A673 (cell line): Measurements from ENCODE around the gene ITGA1. TPM values are rescaled to one million over a fixed set of nuclear protein-coding genes. Genes with fewer than 3 reads are reported as not detected.

ENCODE experiments used
- BruUV-seq: library from RNA; stranded (reverse); fragments of 400-500 nt; replicated peaks from 2 replicates; lab custom pipeline; 2021; lab: Mats Ljungman, UMichigan
- CTCF ChIA-PET: fragments of 300-600 bp; sonication (Branson Sonifier 250); formaldehyde crosslinking; loops from one replicate; lab custom pipeline; 2022; ENCODE audit warnings: antibody characterized with exemption; lab: Charles Lee
- POLR2A ChIA-PET: fragments of 300-600 bp; sonication (Branson Sonifier 250); formaldehyde crosslinking; loops from one replicate; lab custom pipeline; 2022; ENCODE audit warnings: antibody characterized with exemption; ENCODE audit not compliant: low non-redundant PET; lab: Charles Lee
- DNase-seq: peaks from one replicate; pipeline ENCODE4 v3.0.0-alpha.2; 2015; ENCODE audit warnings: low spot score
- H3K27ac ChIP-seq: fragments of 200-600 bp; sonication (generic); 2 replicates; pipeline ENCODE4 v1.5.1; 2016; ENCODE audit warnings: mixed run types, low read depth, mild to moderate bottlenecking, mixed read lengths, antibody characterized with exemption, low read length; ENCODE audit not compliant: poor library complexity, severe bottlenecking
- H3K27me3 ChIP-seq: fragments of 200-600 bp; sonication (generic); replicated peaks from 2 replicates; pipeline ENCODE4 v1.6.1; 2017; ENCODE audit warnings: mixed run types, low read depth, mild to moderate bottlenecking, mixed read lengths, antibody characterized with exemption, low read length; ENCODE audit not compliant: insufficient read depth, poor library complexity
- H3K36me3 ChIP-seq: fragments of 200-600 bp; sonication (generic); 2 replicates; pipeline ENCODE4 v1.6.1; 2016; ENCODE audit warnings: mixed run types, mild to moderate bottlenecking, mixed read lengths, antibody characterized with exemption, low read length; ENCODE audit not compliant: insufficient read depth, poor library complexity, severe bottlenecking
- H3K4me1 ChIP-seq: fragments of 200-600 bp; sonication (generic); 2 replicates; pipeline ENCODE4 v1.6.1; 2017; ENCODE audit warnings: mixed run types, mild to moderate bottlenecking, mixed read lengths, antibody characterized with exemption, low read length; ENCODE audit not compliant: insufficient read depth, poor library complexity, severe bottlenecking
- H3K4me3 ChIP-seq: fragments of 200-600 bp; sonication (generic); 2 replicates; pipeline ENCODE4 v1.5.1; 2016; ENCODE audit warnings: low read depth, mixed run types, mild to moderate bottlenecking, mixed read lengths, low read length; ENCODE audit not compliant: poor library complexity, severe bottlenecking
- H3K9me3 ChIP-seq: fragments of 200-600 bp; sonication (generic); 2 replicates; pipeline ENCODE4 v1.6.1; 2016; ENCODE audit warnings: mixed run types, low read depth, mild to moderate bottlenecking, mixed read lengths, antibody characterized with exemption, low read length; ENCODE audit not compliant: poor library complexity, severe bottlenecking
- EZH2 ChIP-seq: fragments of 200-600 bp; sonication (generic); IDR thresholded peaks from 2 replicates; pipeline ENCODE4 v1.6.1; 2017; ENCODE audit warnings: borderline replicate concordance, low read depth, mild to moderate bottlenecking, mixed read lengths, antibody characterized with exemption, low read length; ENCODE audit not compliant: poor library complexity, severe bottlenecking
- intact Hi-C: fragments of 100-400 bp; cut with micrococcal nuclease; formaldehyde crosslinking; loops from one replicate; pipeline ENCODE4 v1.10.0; 2022; ENCODE audit not compliant: unreplicated experiment
- total RNA-seq: library from RNA; stranded (reverse); gene quantifications from 2 replicates; pipeline ENCODE4 v1.2.3, GENCODE V29; 2021
- TF ChIP-seq, protein P1 (sequence below): fragments of 300-800, 200-600 bp; sonication (generic); conservative IDR thresholded peaks from 2 replicates; pipeline ENCODE4 v1.5.1; 2017; ENCODE audit warnings: low read depth, mild to moderate bottlenecking, antibody characterized with exemption, low read length, moderate library complexity, mixed read lengths

ITGA1 gene
- total RNA-seq, 1 experiment from 2014 or later = 8.1 TPM

DNA sequence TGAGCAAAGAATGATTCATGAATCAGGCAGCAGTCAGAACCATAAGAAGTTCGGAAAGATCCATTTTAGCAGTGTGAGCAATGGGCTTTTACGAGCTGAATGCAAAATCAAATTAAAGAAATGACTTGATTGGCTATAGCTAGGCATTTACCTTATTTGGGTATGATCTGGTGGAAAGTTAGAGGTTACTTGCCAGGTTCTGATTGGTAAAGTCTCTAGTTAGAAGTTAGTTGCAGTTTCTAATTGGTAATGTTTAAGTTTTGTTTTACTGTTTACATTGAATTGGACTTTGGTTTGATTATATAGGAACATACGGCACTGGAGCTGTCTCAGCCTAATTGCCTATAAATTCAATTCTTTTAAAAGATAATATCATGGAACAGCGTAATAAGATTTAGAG lies 97.9 kb downstream of the ITGA1 start:
- H3K9me3 ChIP-seq = no peaks in the 10 kb centered on the region
- no peak overlapping the region for H3K27ac ChIP-seq
- H3K4me3 ChIP-seq = no peak overlapping the region
- DNase-seq = no peak
- TF ChIP-seq, protein P1, sequence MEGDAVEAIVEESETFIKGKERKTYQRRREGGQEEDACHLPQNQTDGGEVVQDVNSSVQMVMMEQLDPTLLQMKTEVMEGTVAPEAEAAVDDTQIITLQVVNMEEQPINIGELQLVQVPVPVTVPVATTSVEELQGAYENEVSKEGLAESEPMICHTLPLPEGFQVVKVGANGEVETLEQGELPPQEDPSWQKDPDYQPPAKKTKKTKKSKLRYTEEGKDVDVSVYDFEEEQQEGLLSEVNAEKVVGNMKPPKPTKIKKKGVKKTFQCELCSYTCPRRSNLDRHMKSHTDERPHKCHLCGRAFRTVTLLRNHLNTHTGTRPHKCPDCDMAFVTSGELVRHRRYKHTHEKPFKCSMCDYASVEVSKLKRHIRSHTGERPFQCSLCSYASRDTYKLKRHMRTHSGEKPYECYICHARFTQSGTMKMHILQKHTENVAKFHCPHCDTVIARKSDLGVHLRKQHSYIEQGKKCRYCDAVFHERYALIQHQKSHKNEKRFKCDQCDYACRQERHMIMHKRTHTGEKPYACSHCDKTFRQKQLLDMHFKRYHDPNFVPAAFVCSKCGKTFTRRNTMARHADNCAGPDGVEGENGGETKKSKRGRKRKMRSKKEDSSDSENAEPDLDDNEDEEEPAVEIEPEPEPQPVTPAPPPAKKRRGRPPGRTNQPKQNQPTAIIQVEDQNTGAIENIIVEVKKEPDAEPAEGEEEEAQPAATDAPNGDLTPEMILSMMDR = no peak
- TF ChIP-seq EZH2 = no peak
- no TSS peak for BruUV-seq
- CTCF ChIA-PET = no interaction called here
- no peaks in the 10 kb centered on the region for H3K36me3 ChIP-seq
- intact Hi-C loops = no loop called here
- POLR2A ChIA-PET = no interaction called here
- peaks cover 14% of the 10 kb centered on the region for H3K4me1 ChIP-seq
- H3K27me3 ChIP-seq = no peaks in the 10 kb centered on the region

DNA sequence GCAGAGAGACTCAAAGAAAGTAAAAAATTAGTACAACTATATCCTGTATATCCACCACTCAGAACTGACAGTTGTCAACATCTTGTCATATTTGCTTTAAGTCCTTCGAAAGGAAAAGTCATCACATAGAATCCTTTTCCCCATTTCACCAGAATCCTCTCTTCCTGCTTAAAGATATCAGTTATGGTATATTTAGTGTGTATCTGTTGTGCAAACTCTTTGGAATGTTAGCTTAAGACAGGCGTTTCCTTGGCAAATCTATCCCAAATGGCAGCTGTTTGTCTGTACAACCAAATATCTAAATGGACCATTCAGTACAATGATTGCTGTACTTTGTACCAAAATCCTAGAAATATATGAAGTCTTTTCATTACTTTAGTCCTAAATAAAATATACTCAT lies 98.5 kb downstream of the ITGA1 start:
- Histone ChIP-seq H3K27ac (no peak overlapping the region), H3K27me3 (no peaks in the 10 kb centered on the region), H3K4me1 (peaks cover 14% of the 10 kb centered on the region), H3K36me3 (no peaks in the 10 kb centered on the region), H3K9me3 (no peaks in the 10 kb centered on the region), H3K4me3 (no peak overlapping the region)
- no peak for DNase-seq
- ChIA-PET CTCF (no interaction called here), POLR2A (no interaction called here)
- TF ChIP-seq, protein P1 = no peak
- TF ChIP-seq EZH2 = no peak
- intact Hi-C loops = no loop called here
- no TSS peak for BruUV-seq

- no peak overlapping the region for H3K4me3 ChIP-seq
- DNase-seq = no peak
- no peaks in the 10 kb centered on the region for H3K36me3 ChIP-seq
- POLR2A ChIA-PET = no interaction called here
- H3K27me3 ChIP-seq = no peaks in the 10 kb centered on the region
- intact Hi-C loops = no loop called here
- CTCF ChIA-PET = no interaction called here
- H3K4me1 ChIP-seq = peaks cover 13% of the 10 kb centered on the region
- H3K9me3 ChIP-seq = no peaks in the 10 kb centered on the region
- H3K27ac ChIP-seq = no peak overlapping the region
- BruUV-seq = no TSS peak
- TF ChIP-seq EZH2 = no peak
- TF ChIP-seq, protein P1 = no peak
Measured at GRCh38 chr5:52887066-52887465, 99.3 kb downstream of the ITGA1 start.
